Measurements from ENCODE around the gene CTNNB1.
"Not testable (repeated sequence)": the region's sequence is repeated elsewhere in the genome, so short reads cannot be mapped to it uniquely, and the experiment has no call there.

CTNNB1 gene

GRCh38 chr3:41259449-41260062, 60.3 kb downstream of the CTNNB1 start:
- DNase-seq: no peak

GRCh38 chr3:41260063-41260450, 60.8 kb downstream of the CTNNB1 start:
- DNase-seq: no peak

GRCh38 chr3:41265011-41265545, 65.8 kb downstream of the CTNNB1 start:
- DNase-seq: no peak

GRCh38 chr3:41265823-41266273, 66.5 kb downstream of the CTNNB1 start:
- no peak for DNase-seq

GRCh38 chr3:41267975-41268640, 68.8 kb downstream of the CTNNB1 start:
- no peak for DNase-seq

GRCh38 chr3:41272667-41273066, 73.4 kb downstream of the CTNNB1 start:
- no peak for DNase-seq

GRCh38 chr3:41274944-41275668, 75.8 kb downstream of the CTNNB1 start:
- no peak for DNase-seq

- no peak for DNase-seq
Observed at GRCh38 chr3:41276191-41276590, 76.9 kb downstream of the CTNNB1 start.

- no peak for DNase-seq
Observed at GRCh38 chr3:41277790-41278465, 78.6 kb downstream of the CTNNB1 start.

GRCh38 chr3:41284934-41285333, 85.6 kb downstream of the CTNNB1 start:
- DNase-seq: not testable (repeated sequence)

- DNase-seq: no peak
Observed at GRCh38 chr3:41286305-41286704, 87.0 kb downstream of the CTNNB1 start.

- no peak for DNase-seq
Observed at GRCh38 chr3:41288785-41289184, 89.5 kb downstream of the CTNNB1 start.
